Hepatocyte (in vitro differentiated cells): Measurements from ENCODE around the gene MEGF11.

Source experiments
- EZH2 ChIP-seq: fragments of 200-600 bp; sonication (generic); IDR thresholded peaks from 2 replicates; pipeline ENCODE4 v1.6.1; 2016; ENCODE audit warnings: antibody characterized with exemption, mild to moderate bottlenecking, borderline replicate concordance
- TF ChIP-seq, protein P1 (sequence below): fragments of 200-600 bp; sonication (generic); IDR thresholded peaks from 2 replicates; pipeline ENCODE4 v1.5.1; 2016; ENCODE audit warnings: antibody characterized with exemption, mild to moderate bottlenecking; ENCODE audit not compliant: poor library complexity

DNA sequence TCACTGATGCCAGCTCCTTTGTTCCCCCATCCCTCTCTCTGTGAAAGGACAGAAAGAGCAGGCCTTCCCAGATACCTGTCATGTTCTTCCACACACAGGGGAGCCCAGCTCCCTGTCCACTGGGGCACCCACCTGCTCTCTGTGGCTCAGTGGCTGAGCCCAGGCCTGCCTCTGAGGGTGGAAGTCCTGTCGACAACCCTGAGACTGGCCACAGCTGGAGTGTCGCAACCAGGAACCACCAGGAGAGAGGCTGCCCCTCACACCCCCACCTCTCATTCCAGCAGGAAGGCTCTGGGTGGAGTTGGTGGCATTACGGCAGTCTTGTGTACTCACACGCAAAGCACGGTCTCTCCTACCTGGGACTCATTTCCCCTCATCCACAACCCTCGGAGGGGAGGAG lies 66.3 kb downstream of the MEGF11 start:
- TF ChIP-seq, protein P1, sequence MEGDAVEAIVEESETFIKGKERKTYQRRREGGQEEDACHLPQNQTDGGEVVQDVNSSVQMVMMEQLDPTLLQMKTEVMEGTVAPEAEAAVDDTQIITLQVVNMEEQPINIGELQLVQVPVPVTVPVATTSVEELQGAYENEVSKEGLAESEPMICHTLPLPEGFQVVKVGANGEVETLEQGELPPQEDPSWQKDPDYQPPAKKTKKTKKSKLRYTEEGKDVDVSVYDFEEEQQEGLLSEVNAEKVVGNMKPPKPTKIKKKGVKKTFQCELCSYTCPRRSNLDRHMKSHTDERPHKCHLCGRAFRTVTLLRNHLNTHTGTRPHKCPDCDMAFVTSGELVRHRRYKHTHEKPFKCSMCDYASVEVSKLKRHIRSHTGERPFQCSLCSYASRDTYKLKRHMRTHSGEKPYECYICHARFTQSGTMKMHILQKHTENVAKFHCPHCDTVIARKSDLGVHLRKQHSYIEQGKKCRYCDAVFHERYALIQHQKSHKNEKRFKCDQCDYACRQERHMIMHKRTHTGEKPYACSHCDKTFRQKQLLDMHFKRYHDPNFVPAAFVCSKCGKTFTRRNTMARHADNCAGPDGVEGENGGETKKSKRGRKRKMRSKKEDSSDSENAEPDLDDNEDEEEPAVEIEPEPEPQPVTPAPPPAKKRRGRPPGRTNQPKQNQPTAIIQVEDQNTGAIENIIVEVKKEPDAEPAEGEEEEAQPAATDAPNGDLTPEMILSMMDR, result no peak
- TF ChIP-seq EZH2, result no peak
